GM18505 (cell line): ENCODE measurements around the gene ABTB1.

ENCODE experiments used
- ATAC-seq: cut with Tn5 transposase; IDR thresholded peaks from one replicate; pipeline ENCODE4 v1.9.1; 2021; ENCODE audit not compliant: unreplicated experiment
- POLR2A ChIP-seq: IDR thresholded peaks from 4 replicates; pipeline ENCODE4 v1.6.1; 2011; ENCODE audit warnings: borderline replicate concordance; ENCODE audit not compliant: insufficient read depth, insufficient read length; ENCODE audit errors: extremely low read depth

Gene ABTB1

DNA sequence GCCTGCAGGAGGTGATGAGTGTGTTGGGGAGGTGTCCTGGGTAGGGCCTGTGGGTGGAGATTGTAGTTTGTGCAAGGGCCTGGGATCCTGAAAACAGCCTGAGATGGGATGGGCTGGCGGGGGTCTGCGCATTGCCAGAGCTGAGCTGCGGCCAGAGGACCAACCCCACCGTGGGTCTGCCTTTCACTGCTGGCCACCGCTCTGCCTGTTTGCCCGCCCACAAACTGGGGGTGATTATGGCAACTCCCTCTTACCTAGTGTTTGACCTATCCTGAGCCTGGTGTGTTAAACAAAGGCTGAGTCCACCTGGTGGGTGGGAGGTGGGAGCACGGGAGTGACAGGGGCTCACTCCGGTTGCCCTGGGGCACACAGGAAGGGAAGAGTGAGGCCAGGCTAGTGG is 9.8 kb downstream of the ABTB1 start:
- TF ChIP-seq POLR2A, result no peak
- ATAC-seq, result no peak

- no peak for TF ChIP-seq POLR2A
- ATAC-seq, result no peak
Measured at GRCh38 chr3:127684871-127685707, 12.3 kb downstream of the ABTB1 start.

DNA sequence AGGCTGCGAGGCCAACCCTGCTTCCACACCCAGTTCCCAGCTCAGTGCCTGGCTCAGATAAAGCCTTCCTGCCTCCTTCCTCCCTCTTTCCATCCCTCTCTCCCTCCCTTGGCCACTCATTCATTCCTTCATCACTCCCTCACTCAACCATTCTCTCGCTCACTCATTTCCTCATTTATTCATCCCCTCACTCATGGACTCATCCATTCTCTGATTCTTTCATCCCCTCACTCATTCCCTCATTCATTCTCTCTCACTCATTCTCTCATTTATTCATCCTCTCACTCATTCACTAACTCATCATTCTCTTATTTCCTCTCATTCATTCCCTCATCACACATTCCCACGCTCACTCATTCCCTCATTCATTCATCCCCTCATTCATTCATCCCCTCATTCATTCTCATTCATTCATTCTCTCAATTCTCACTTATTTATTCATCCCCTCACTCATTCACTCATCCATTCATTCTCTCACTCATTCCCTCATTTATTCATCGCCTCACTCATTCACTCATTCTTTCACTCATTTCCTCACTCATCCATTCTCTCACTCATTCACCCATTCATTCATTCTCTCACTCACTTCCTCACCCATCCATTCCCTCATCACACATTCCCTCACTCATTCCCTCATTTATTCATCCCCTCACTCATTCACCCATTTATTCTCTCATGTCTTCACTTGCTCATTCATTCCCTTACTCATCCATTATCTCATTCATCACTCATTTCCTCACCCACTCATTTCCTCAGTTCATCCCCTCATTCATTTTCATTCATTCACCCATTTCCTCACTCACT is 13.2 kb downstream of the ABTB1 start:
- ATAC-seq, result no peak
- TF ChIP-seq POLR2A, result no peak

- no peak for TF ChIP-seq POLR2A
- no peak for ATAC-seq
Measured at GRCh38 chr3:127686512-127686894, 13.8 kb downstream of the ABTB1 start.

DNA sequence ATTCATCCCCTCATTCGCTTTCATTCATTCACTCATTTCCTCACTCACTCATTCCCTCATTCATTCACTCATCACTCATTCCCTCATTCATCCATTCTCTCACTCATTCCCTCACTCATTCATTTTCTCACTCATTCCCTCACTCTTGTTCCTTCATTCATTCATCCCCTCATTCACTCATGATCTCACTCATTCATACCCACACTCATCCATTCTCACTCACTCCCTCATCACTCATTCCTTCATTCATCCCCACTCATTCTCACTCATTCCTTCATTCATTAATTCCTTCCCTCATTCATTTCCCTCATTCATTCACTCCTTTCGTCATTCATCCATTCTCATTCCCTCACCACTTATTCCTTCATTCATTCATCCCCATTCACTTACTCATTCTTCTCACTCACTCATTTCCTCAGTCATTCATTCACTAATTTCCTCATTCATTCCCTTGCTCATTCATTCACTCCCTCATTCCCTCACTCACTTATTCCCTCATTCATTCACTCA is 14.5 kb downstream of the ABTB1 start:
- no peak for TF ChIP-seq POLR2A
- no peak for ATAC-seq

GRCh38 chr3:127688022-127688415 is 15.3 kb downstream of the ABTB1 start:
- ATAC-seq, result no peak

DNA sequence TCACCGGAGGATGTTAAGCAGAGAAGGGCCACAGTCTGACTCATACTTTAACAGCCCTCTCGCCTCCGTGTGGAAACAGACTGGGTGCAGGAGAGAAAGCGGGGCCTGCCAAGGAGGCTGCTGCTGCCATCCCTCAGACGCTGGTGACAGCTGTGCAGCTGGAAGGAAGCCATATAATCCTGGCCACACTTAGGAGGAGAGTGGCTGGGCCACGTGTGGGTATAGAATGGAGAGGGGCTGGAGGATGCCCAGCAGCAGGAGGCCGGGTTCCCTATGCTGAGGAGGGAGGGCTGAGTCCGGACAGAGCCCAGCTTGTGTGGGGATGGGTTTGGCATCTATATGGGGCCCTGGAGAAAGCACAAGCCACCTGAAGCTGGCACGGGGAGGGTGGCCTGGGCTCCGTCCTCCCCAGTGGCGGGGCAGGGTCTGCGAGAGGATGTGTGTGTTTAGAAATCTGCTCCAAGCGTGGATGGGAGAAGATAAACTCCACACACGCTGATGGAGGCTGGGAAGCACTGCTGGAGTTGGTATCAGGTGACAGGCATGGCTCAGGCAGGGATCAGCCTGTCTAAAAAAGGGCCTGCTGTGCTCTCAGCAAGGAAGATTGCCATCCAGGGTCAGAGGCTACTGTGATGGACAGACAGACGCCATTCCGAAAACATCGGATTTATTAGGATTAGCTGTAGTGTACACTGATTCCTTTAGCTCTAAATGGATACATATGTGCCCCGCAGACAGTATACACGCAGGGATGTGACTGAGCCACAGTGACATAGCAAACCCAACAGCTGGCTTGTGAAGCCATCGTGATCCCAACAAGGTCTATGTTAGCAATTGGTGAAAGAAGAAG is 15.9 kb downstream of the ABTB1 start:
- TF ChIP-seq POLR2A, result no peak
- no peak for ATAC-seq

More at GRCh38 chr3:127688022-127688415, 15.3 kb downstream of the ABTB1 start:
- TF ChIP-seq POLR2A, result no peak

DNA sequence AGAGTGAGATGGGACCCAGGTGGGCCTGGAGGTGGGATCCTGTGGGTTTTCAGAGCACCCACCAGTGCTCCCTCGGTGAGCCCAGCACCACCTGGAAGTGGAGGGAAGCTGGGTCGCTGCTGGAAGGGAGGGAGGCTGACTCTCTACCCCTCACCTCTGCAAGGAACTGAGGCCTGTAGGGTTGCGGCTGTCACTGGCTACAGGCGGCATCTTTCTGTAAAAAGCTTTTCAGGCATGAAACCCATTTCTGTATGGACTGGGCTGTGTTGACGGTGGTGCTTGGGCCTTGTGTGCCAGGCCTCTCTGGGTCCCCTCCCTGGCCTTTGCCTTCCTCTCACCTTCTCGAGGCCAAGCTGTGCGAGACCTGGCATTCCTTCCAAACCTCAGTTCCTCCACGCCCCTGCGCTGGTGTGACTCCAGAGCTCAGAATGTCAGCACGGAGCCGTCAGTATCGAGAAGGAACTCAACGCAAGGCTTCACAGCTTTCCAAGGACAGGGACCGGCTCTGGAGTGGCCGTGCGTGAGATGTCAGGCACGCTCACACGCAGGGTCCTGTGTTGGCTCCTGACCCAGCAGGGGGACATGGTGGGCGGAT is 16.6 kb downstream of the ABTB1 start:
- ATAC-seq, result no peak
- no peak for TF ChIP-seq POLR2A

- ATAC-seq, result no peak
- TF ChIP-seq POLR2A, result no peak
Measured at GRCh38 chr3:127690106-127690505, 17.4 kb downstream of the ABTB1 start.

- no peak for ATAC-seq
- no peak for TF ChIP-seq POLR2A
Measured at GRCh38 chr3:127690823-127691452, 18.2 kb downstream of the ABTB1 start.

GRCh38 chr3:127691489-127691888 is 18.7 kb downstream of the ABTB1 start:
- no peak for ATAC-seq
- peak; percentile 25 for TF ChIP-seq POLR2A

DNA sequence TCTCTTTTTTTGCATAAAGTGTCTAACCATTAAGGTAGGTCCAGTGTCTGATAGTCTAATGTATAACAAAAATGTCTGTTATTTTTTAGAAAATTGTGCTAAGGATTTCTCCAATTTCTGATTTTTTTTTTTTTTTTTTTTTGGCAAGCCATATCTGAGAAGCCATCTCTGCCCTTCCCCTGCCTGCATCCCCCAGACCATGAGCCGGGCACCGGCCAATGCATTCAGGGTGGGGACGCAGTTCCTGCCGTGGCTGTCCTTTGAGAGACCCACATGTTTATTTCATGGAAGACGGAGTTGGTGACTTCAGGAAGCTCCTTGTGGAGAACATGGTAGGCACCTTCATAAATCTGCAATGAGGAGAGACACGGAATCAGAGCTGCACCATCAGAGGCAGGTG is 19.2 kb downstream of the ABTB1 start:
- TF ChIP-seq POLR2A, result no peak
- ATAC-seq, result no peak
